A673 (cell line): ENCODE data around the gene LENEP.

ENCODE experiments used
- CTCF ChIP-seq: fragments of 300-800, 200-600 bp; sonication (generic); conservative IDR thresholded peaks from 2 replicates; pipeline ENCODE4 v1.5.1; 2017; ENCODE audit warnings: low read depth, mild to moderate bottlenecking, antibody characterized with exemption, low read length, moderate library complexity, mixed read lengths
- EZH2 ChIP-seq: fragments of 200-600 bp; sonication (generic); IDR thresholded peaks from 2 replicates; pipeline ENCODE4 v1.6.1; 2017; ENCODE audit warnings: borderline replicate concordance, low read depth, mild to moderate bottlenecking, mixed read lengths, antibody characterized with exemption, low read length; ENCODE audit not compliant: poor library complexity, severe bottlenecking

GRCh38 chr1:155026588-155026987, 33.2 kb downstream of the LENEP start:
- no peak for TF ChIP-seq CTCF
- TF ChIP-seq EZH2 = no peak
